Measurements from ENCODE around the gene CACNG4. TPM values are rescaled to one million over a fixed set of nuclear protein-coding genes. Genes with fewer than 3 reads are reported as not detected.
A peak's percentile ranks its signal among the peaks of the same experiment; 100 is the strongest.

Gene CACNG4
- not detected for total RNA-seq

GRCh38 chr17:66963909-66964771 is at the start of gene CACNG4:
TSS of gene CACNG4 (plus strand) at chr17:66964707. CDS start at chr17:66964912, 205 bp downstream.
- H3K9me3 ChIP-seq, result no peaks in the 10 kb centered on the region
- H3K27me3 ChIP-seq, result peaks cover 38 to 46% (median 40%) of the 10 kb centered on the region in 3 donors
- ATAC-seq (no peak), DNase-seq (no peak)
- intact Hi-C loops (cut with DNase I; ENCODE audit: low total_unique reads), result no loop called here
- peaks cover 9 to 12% of the 10 kb centered on the region in 2 donors for H3K4me1 ChIP-seq
- H3K36me3 ChIP-seq, result no peaks in the 10 kb centered on the region
- no peak within 1 kb of the TSS for H3K27ac ChIP-seq
- peak within 1 kb of the TSS; percentile 47 to 52 (median 51) for H3K4me3 ChIP-seq
- in situ Hi-C loops (cut with MboI; ENCODE audit: low sequenced_read_pairs in 4 of 4), result no loop called here
- TF ChIP-seq POLR2A (IDR thresholded peaks at IDR 0.05) (no peak), CTCF (IDR thresholded peaks at IDR 0.05 in 4 of 5, conservative IDR thresholded peaks at IDR 0.05 in 1 of 5) (no peak)

DNA sequence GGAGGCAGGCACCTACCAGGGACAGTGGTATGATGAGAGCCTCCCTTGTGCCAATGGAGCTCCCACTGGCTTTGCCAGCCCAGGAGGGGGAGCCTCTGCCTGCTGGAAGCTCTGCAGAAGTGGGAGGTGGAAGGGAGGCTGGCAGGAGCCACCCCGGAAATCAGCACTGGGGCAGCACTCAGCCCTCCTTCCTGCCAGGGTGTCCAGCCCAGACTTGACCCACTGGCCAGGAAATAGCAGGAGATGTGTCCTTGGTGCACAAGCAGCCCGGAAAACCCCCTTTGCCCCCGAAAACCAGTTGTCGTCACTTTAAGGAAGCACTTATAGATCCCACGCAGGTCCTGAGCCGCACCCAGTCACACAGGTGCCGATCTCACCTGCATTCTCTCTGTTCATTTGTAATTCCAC is 49.3 kb upstream of the CACNG4 start:
- in situ Hi-C loops (cut with MboI; ENCODE audit: low sequenced_read_pairs in 4 of 4) (loop anchor here in 2 of 4 donors (25.0 kb wide), 2 partner anchors 653 to 678 kb away; partner anchors contain the start of gene APOH (in 1 of the 2)), intact Hi-C loops (cut with DNase I; ENCODE audit: low total_unique reads) (loop anchor here (5.0 kb wide), 1 partner anchor 62 kb away; no protein-coding TSS in a partner anchor)
- H3K4me1 ChIP-seq, result no peaks in the 10 kb centered on the region
- H3K36me3 ChIP-seq, result no peaks in the 10 kb centered on the region
- TF ChIP-seq CTCF (IDR thresholded peaks at IDR 0.05 in 4 of 5, conservative IDR thresholded peaks at IDR 0.05 in 1 of 5) (peak in 1 of 5 experiments; percentile 31), POLR2A (IDR thresholded peaks at IDR 0.05) (no peak)
- H3K27ac ChIP-seq, result no peak overlapping the region
- H3K27me3 ChIP-seq, result no peaks in the 10 kb centered on the region
- DNase-seq (no peak), ATAC-seq (no peak)
- no peaks in the 10 kb centered on the region for H3K9me3 ChIP-seq
- no peak overlapping the region for H3K4me3 ChIP-seq

- ATAC-seq (no peak), DNase-seq (no peak)
- Histone ChIP-seq H3K4me3 (no peak overlapping the region), H3K9me3 (no peaks in the 10 kb centered on the region), H3K27me3 (no peaks in the 10 kb centered on the region), H3K4me1 (no peaks in the 10 kb centered on the region), H3K27ac (no peak overlapping the region), H3K36me3 (no peaks in the 10 kb centered on the region)
- TF ChIP-seq CTCF (IDR thresholded peaks at IDR 0.05 in 4 of 5, conservative IDR thresholded peaks at IDR 0.05 in 1 of 5) (no peak), POLR2A (IDR thresholded peaks at IDR 0.05) (no peak)
- in situ Hi-C loops (cut with MboI; ENCODE audit: low sequenced_read_pairs in 4 of 4) (loop anchor here in 2 of 4 donors (25.0 kb wide), 2 partner anchors 653 to 678 kb away; partner anchors contain the start of gene APOH (in 1 of the 2)), intact Hi-C loops (cut with DNase I; ENCODE audit: low total_unique reads) (loop anchor here (5.0 kb wide), 1 partner anchor 62 kb away; no protein-coding TSS in a partner anchor)
These were observed 48.7 kb upstream of the CACNG4 start for GRCh38 chr17:66915792-66916191.

DNA sequence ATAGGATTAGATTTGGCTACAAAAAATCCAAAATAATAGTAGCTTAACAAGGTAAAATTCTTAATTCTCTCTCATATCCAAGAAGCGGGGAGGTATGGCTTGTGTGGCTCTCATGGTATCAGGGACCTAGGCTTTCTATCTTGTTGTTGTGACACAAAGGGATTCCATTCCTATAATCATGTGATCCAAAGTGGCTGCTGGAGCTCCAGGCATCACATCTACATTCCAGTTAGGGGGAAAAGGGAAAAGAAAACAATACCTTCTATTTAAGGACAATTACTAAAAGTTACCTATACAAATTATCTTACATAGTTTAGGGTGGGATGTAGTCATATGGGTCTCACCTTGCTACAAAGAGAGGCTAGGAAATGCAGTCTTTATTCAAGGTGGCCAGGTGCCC is 47.6 kb upstream of the CACNG4 start:
- H3K36me3 ChIP-seq, result no peaks in the 10 kb centered on the region
- H3K27ac ChIP-seq, result no peak overlapping the region
- H3K27me3 ChIP-seq, result no peaks in the 10 kb centered on the region
- no peaks in the 10 kb centered on the region for H3K9me3 ChIP-seq
- H3K4me1 ChIP-seq, result no peaks in the 10 kb centered on the region
- in situ Hi-C loops (cut with MboI; ENCODE audit: low sequenced_read_pairs in 4 of 4), result loop anchor here in 2 of 4 donors (25.0 kb wide), 2 partner anchors 655 to 680 kb away; partner anchors contain the start of gene APOH (in 1 of the 2)
- TF ChIP-seq POLR2A (IDR thresholded peaks at IDR 0.05) (no peak), CTCF (IDR thresholded peaks at IDR 0.05 in 4 of 5, conservative IDR thresholded peaks at IDR 0.05 in 1 of 5) (no peak)
- no peak for ATAC-seq
- no peak overlapping the region for H3K4me3 ChIP-seq
- DNase-seq, result no peak
- intact Hi-C loops (cut with DNase I; ENCODE audit: low total_unique reads), result loop anchor here (5.0 kb wide), 1 partner anchor 60 kb away; no protein-coding TSS in a partner anchor
